ENCODE results near the gene NDUFB8.
A peak's percentile ranks its signal among the peaks of the same experiment; 100 is the strongest.

NDUFB8 gene

GRCh38 chr10:100537475-100537874 is 7.8 kb upstream of the NDUFB8 start:
- no peak for DNase-seq (ENCODE audit: low read depth in 2 of 2)

- peak; percentile 89 to 91 for DNase-seq (ENCODE audit: low read depth in 2 of 2)
These were observed 6.2 kb upstream of the NDUFB8 start, which contains the start of gene HIF1AN for GRCh38 chr10:100535715-100536353. TSS of gene HIF1AN (plus strand) at chr10:100535943. CDS start at chr10:100535959, 16 bp downstream.

- DNase-seq (ENCODE audit: low read depth in 2 of 2) = no peak
These were observed 5.7 kb upstream of the NDUFB8 start for GRCh38 chr10:100535338-100535714.

GRCh38 chr10:100534726-100535125 is 5.1 kb upstream of the NDUFB8 start:
- DNase-seq (ENCODE audit: low read depth in 2 of 2) = no peak

- no peak for DNase-seq (ENCODE audit: low read depth in 2 of 2)
These were observed 2.1 kb upstream of the NDUFB8 start for GRCh38 chr10:100531761-100532160.

- no peak for DNase-seq (ENCODE audit: low read depth in 2 of 2)
These were observed 673 bp downstream of the NDUFB8 start for GRCh38 chr10:100528921-100529474.

- no peak for DNase-seq (ENCODE audit: low read depth in 2 of 2)
These were observed 1.4 kb downstream of the NDUFB8 start for GRCh38 chr10:100528123-100528886.

GRCh38 chr10:100524638-100525037 is 5.0 kb downstream of the NDUFB8 start:
- DNase-seq (ENCODE audit: low read depth in 2 of 2) = no peak

- DNase-seq (ENCODE audit: low read depth in 2 of 2) = no peak
These were observed 5.5 kb downstream of the NDUFB8 start for GRCh38 chr10:100524206-100524605.

GRCh38 chr10:100522945-100523344 is 6.7 kb downstream of the NDUFB8 start:
- no peak for DNase-seq (ENCODE audit: low read depth in 2 of 2)

- DNase-seq (ENCODE audit: low read depth in 2 of 2) = no peak
These were observed 7.4 kb downstream of the NDUFB8 start for GRCh38 chr10:100522107-100522801.

GRCh38 chr10:100520811-100521210 is 8.9 kb downstream of the NDUFB8 start:
- no peak for DNase-seq (ENCODE audit: low read depth in 2 of 2)

- DNase-seq (ENCODE audit: low read depth in 2 of 2) = no peak
These were observed 10.2 kb downstream of the NDUFB8 start, which contains the start of gene SEC31B for GRCh38 chr10:100519311-100520051. TSS of gene SEC31B (minus strand) at chr10:100519861. CDS start at chr10:100516952, 2,909 bp downstream.

GRCh38 chr10:100518761-100519241 is 10.9 kb downstream of the NDUFB8 start:
- DNase-seq (ENCODE audit: low read depth in 2 of 2) = no peak

GRCh38 chr10:100516847-100517246 is 12.8 kb downstream of the NDUFB8 start:
- DNase-seq (ENCODE audit: low read depth in 2 of 2) = no peak

- no peak for DNase-seq (ENCODE audit: low read depth in 2 of 2)
These were observed 14.1 kb downstream of the NDUFB8 start for GRCh38 chr10:100515612-100516011.

GRCh38 chr10:100510533-100511308 is 18.9 kb downstream of the NDUFB8 start:
- DNase-seq (ENCODE audit: low read depth in 2 of 2) = no peak

- DNase-seq (ENCODE audit: low read depth in 2 of 2) = no peak
These were observed 20.3 kb downstream of the NDUFB8 start for GRCh38 chr10:100509241-100509840.

GRCh38 chr10:100508691-100509150 is 20.9 kb downstream of the NDUFB8 start:
- DNase-seq (ENCODE audit: low read depth in 2 of 2) = no peak

GRCh38 chr10:100508266-100508665 is 21.4 kb downstream of the NDUFB8 start:
- DNase-seq (ENCODE audit: low read depth in 2 of 2) = no peak

Measured in fibroblast of skin of left biceps (primary cell).